CD14-positive monocyte (primary cell): ENCODE results near the gene C17orf50. TPM values are rescaled to one million over a fixed set of nuclear protein-coding genes. Genes with fewer than 3 reads are reported as not detected.

ENCODE experiments used
- DNase-seq, 3 donors: peaks; one replicate each; pipeline ENCODE4 v3.0.0-alpha.2; 2011 to 2022
- H2AFZ ChIP-seq: 2 replicates; pipeline ENCODE4 v1.6.0; 2012; ENCODE audit warnings: mild to moderate bottlenecking, low read depth, low read length, inconsistent platforms; ENCODE audit not compliant: insufficient read depth, poor library complexity, severe bottlenecking
- H3K27ac ChIP-seq, 2 donors: 1 replicate in 1 of 2; 2 replicates in 1 of 2; pipeline ENCODE4 v1.5.1; 2012 to 2013; ENCODE audit warnings: low read length in 2 of 2, control low read depth in 1 of 2, inconsistent platforms in 1 of 2, low read depth in 1 of 2, mild to moderate bottlenecking in 1 of 2
- H3K27me3 ChIP-seq, 2 donors: one replicate each; pipeline versions ENCODE4 v1.6.0 to v1.6.1; 2011 to 2013; ENCODE audit warnings: low read length in 2 of 2; ENCODE audit not compliant: control insufficient read depth in 2 of 2, insufficient read depth in 2 of 2
- H3K36me3 ChIP-seq, 2 donors: replicated peaks in 1 of 2; 1 replicate in 1 of 2; 2 replicates in 1 of 2; pipeline versions ENCODE4 v1.5.1 to v1.6.1; 2012 to 2013; ENCODE audit warnings: low read length in 2 of 2, control low read depth in 1 of 2, inconsistent platforms in 1 of 2, mild to moderate bottlenecking in 1 of 2; ENCODE audit not compliant: insufficient read depth in 2 of 2, control insufficient read depth in 1 of 2
- H3K4me1 ChIP-seq, 2 donors: 1 replicate in 1 of 2; 2 replicates in 1 of 2; pipeline versions ENCODE4 v1.5.1 to v1.6.1; 2012 to 2013; ENCODE audit warnings: low read length in 2 of 2, control low read depth in 1 of 2, inconsistent platforms in 1 of 2, mild to moderate bottlenecking in 1 of 2, moderate library complexity in 1 of 2; ENCODE audit not compliant: insufficient read depth in 2 of 2, control insufficient read depth in 1 of 2
- H3K4me2 ChIP-seq: replicated peaks from 2 replicates; pipeline ENCODE3; 2012; ENCODE audit warnings: low read length, moderate library complexity, mild to moderate bottlenecking; ENCODE audit not compliant: poor library complexity, severe bottlenecking; ENCODE audit errors: extremely low read depth
- H3K4me3 ChIP-seq, 3 experiments: fragments of 200-600 bp in 1 of 3; sonication (generic) in 1 of 3; replicated peaks in 1 of 3; 1 replicate in 2 of 3; 2 replicates in 1 of 3; pipeline ENCODE4 v1.5.1; 2011 to 2013; ENCODE audit warnings: low read length in 3 of 3, mild to moderate bottlenecking in 3 of 3, control low read depth in 2 of 3, low read depth in 2 of 3, inconsistent platforms in 1 of 3, moderate library complexity in 1 of 3
- H3K79me2 ChIP-seq: 2 replicates; pipeline ENCODE4 v1.6.0; 2012; ENCODE audit warnings: mild to moderate bottlenecking, control low read depth, inconsistent platforms, low read length, moderate library complexity; ENCODE audit not compliant: insufficient read depth
- H3K9ac ChIP-seq: 2 replicates; pipeline ENCODE4 v1.6.0; 2017; ENCODE audit warnings: low read length, mild to moderate bottlenecking; ENCODE audit not compliant: insufficient read depth, poor library complexity, severe bottlenecking
- H3K9me3 ChIP-seq, 2 donors: replicated peaks in 1 of 2; 1 replicate in 1 of 2; 2 replicates in 1 of 2; pipeline versions ENCODE4 v1.5.1 to v1.6.1; 2012 to 2013; ENCODE audit warnings: low read length in 2 of 2, control low read depth in 1 of 2; ENCODE audit not compliant: control insufficient read depth in 1 of 2, insufficient read depth in 1 of 2
- H4K20me1 ChIP-seq: 2 replicates; pipeline ENCODE4 v1.6.0; 2012; ENCODE audit warnings: mild to moderate bottlenecking, low read length, control low read depth, moderate library complexity; ENCODE audit not compliant: insufficient read depth
- H3K27ac Mint-ChIP-seq, 7 donors: one replicate each; pipeline ENCODE4 v1.8.0; 2020; ENCODE audit warnings: mild to moderate bottlenecking in 7 of 7, mixed read lengths in 7 of 7, moderate library complexity in 6 of 7, inconsistent platforms in 2 of 7
- H3K27me3 Mint-ChIP-seq, 3 donors: one replicate each; pipeline ENCODE4 v1.8.0; 2021 to 2022; ENCODE audit warnings: low read depth in 3 of 3, mild to moderate bottlenecking in 3 of 3, mixed read lengths in 3 of 3, moderate library complexity in 3 of 3, inconsistent platforms in 1 of 3
- H3K36me3 Mint-ChIP-seq, 2 donors: one replicate each; pipeline ENCODE4 v1.8.0; 2020; ENCODE audit warnings: mixed read lengths in 2 of 2, inconsistent platforms in 1 of 2, mild to moderate bottlenecking in 1 of 2
- H3K4me1 Mint-ChIP-seq: one replicate; pipeline ENCODE4 v1.8.0; 2020; ENCODE audit warnings: mild to moderate bottlenecking, mixed read lengths
- H3K4me3 Mint-ChIP-seq, 2 donors: one replicate each; pipeline ENCODE4 v1.8.0; 2020; ENCODE audit warnings: mild to moderate bottlenecking in 2 of 2, mixed read lengths in 2 of 2, moderate library complexity in 1 of 2
- H3K9me3 Mint-ChIP-seq, 7 donors: one replicate each; pipeline ENCODE4 v1.8.0; 2020 to 2022; ENCODE audit warnings: mixed read lengths in 7 of 7, mild to moderate bottlenecking in 6 of 7, moderate library complexity in 6 of 7, inconsistent platforms in 2 of 7
- CTCF ChIP-seq: fragments of 200-600 bp; IDR thresholded peaks from one replicate; pipeline ENCODE4 v1.8.0; 2022; ENCODE audit warnings: antibody characterized with exemption, mild to moderate bottlenecking
- WGBS: methylation state at CpG from one replicate; pipeline ENCODE4 v1.1.5; 2013; ENCODE audit warnings: missing lambda C conversion rate; ENCODE audit not compliant: insufficient coverage; 5-methylcytosine and 5-hydroxymethylcytosine counted together
- intact Hi-C, 2 donors: fragments of 100-400 bp; cut with micrococcal nuclease; formaldehyde crosslinking; loops; one replicate each; pipeline versions ENCODE4 v1.15.0 to v1.15.1; 2023
- polyA plus RNA-seq, 3 donors: library from polyadenylated mRNA; depleted of rRNA in 1 of 3; unstranded in 2 of 3; stranded (reverse) in 1 of 3; fragments of 300-500 nt in 2 of 3; fragments of >200 nt in 1 of 3; fragmentation: Illumina TruSeq in 2 of 3; gene quantifications; 1 replicate in 2 of 3; 2 replicates in 1 of 3; pipeline ENCODE4 v1.2.3, GENCODE V29; 2012 to 2021

Gene C17orf50
- polyA plus RNA-seq, 3 donors: 0.23 TPM; not detected in 2

GRCh38 chr17:35786941-35787432 is 26.3 kb downstream of the C17orf50 start:
- no peaks in the 10 kb centered on the region for H3K36me3 Mint-ChIP-seq
- TF ChIP-seq CTCF: no peak

GRCh38 chr17:35788477-35789368 is 28.0 kb downstream of the C17orf50 start:
- Mint-ChIP-seq H3K36me3 (no peaks in the 10 kb centered on the region), H3K27me3 (peaks cover 24 to 37% (median 28%) of the 10 kb centered on the region in 3 donors), H3K4me1 (no peaks in the 10 kb centered on the region), H3K9me3 (peaks cover 0 to 2% (median 0%) of the 10 kb centered on the region in 7 donors), H3K4me3 (no peak overlapping the region), H3K27ac (no peak overlapping the region)
- Histone ChIP-seq H2AFZ (peak overlapping the region; percentile 17), H3K27ac (no peak overlapping the region), H3K9me3 (no peaks in the 10 kb centered on the region), H3K27me3 (peaks cover 13 to 27% of the 10 kb centered on the region in 2 donors), H3K4me1 (no peaks in the 10 kb centered on the region), H4K20me1 (no peaks in the 10 kb centered on the region), H3K36me3 (no peaks in the 10 kb centered on the region), H3K4me3 (no peak overlapping the region), H3K9ac (no peak overlapping the region), H3K79me2 (no peaks in the 10 kb centered on the region), H3K4me2 (no peak overlapping the region)
- DNase-seq: no peak
- 74% methylated on average over 2 of the region's 2 CpGs for WGBS
- intact Hi-C loops: no loop called here
- TF ChIP-seq CTCF: no peak

More at GRCh38 chr17:35786941-35787432, 26.3 kb downstream of the C17orf50 start:
- no peaks in the 10 kb centered on the region for H3K4me1 ChIP-seq
- WGBS: 54% methylated on average over 3 of the region's 3 CpGs
- H3K27me3 ChIP-seq: peaks cover 0 to 11% of the 10 kb centered on the region in 2 donors
- no peak overlapping the region for H2AFZ ChIP-seq
- no peak overlapping the region for H3K27ac Mint-ChIP-seq
- no peaks in the 10 kb centered on the region for H3K9me3 Mint-ChIP-seq
- H3K9ac ChIP-seq: no peak overlapping the region
- no peaks in the 10 kb centered on the region for H3K9me3 ChIP-seq
- H4K20me1 ChIP-seq: no peaks in the 10 kb centered on the region
- H3K4me2 ChIP-seq: no peak overlapping the region
- intact Hi-C loops: no loop called here
- H3K4me3 Mint-ChIP-seq: no peak overlapping the region
- no peaks in the 10 kb centered on the region for H3K79me2 ChIP-seq
- no peaks in the 10 kb centered on the region for H3K36me3 ChIP-seq
- peaks cover 15 to 26% (median 16%) of the 10 kb centered on the region in 3 donors for H3K27me3 Mint-ChIP-seq
- H3K4me1 Mint-ChIP-seq: no peaks in the 10 kb centered on the region
- H3K27ac ChIP-seq: no peak overlapping the region
- no peak overlapping the region for H3K4me3 ChIP-seq
- no peak for DNase-seq
